Urothelium cell line (cell line): ENCODE results near the gene SLC25A14.

Experiments
- DNase-seq: peaks from one replicate; pipeline ENCODE4 v3.0.0; 2011; ENCODE audit warnings: low spot score, mixed read lengths
- FAIRE-seq: peaks from 2 replicates; lab custom pipeline; 2011; peaks lifted over from hg19 to GRCh38; lab: Jason Lieb, UNC

SLC25A14 gene

DNA sequence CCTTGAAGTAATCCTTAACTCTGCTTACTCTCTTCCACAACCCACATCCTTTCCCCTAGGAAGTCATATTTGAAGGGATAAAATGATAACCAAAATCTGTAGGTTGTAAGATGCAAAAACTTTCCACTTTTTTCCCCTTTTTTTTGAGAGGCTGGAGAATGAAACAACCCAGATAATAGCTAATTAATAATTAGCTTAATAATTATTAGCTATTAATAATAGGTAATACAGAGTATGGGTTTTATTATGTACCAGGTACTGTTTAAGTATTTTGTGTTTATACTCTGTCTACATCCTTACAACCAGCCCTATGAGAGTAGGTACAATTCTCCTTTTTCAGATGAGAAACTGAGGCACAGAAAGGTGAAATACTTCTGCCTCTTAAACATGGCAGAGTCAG, 36.4 kb downstream of the SLC25A14 start:
- FAIRE-seq (no peak), DNase-seq (no peak)

- no peak for FAIRE-seq
Observed at GRCh38 chrX:130378024-130378669, 38.4 kb downstream of the SLC25A14 start.

GRCh38 chrX:130385520-130385919, 45.8 kb downstream of the SLC25A14 start, which contains the start of gene GPR119:
Gene GPR119, minus strand, starts transcription at chrX:130385674. Its CDS starts 227 bp downstream, at chrX:130385447.
- DNase-seq (no peak), FAIRE-seq (no peak)

More at GRCh38 chrX:130378024-130378669, 38.4 kb downstream of the SLC25A14 start:
- DNase-seq = no peak

- no peak for FAIRE-seq
- no peak for DNase-seq
Observed at GRCh38 chrX:130386408-130386808, 46.7 kb downstream of the SLC25A14 start.

- no peak for FAIRE-seq
- DNase-seq = peak; percentile 36
Observed at GRCh38 chrX:130393451-130394074, 53.8 kb downstream of the SLC25A14 start.

DNA sequence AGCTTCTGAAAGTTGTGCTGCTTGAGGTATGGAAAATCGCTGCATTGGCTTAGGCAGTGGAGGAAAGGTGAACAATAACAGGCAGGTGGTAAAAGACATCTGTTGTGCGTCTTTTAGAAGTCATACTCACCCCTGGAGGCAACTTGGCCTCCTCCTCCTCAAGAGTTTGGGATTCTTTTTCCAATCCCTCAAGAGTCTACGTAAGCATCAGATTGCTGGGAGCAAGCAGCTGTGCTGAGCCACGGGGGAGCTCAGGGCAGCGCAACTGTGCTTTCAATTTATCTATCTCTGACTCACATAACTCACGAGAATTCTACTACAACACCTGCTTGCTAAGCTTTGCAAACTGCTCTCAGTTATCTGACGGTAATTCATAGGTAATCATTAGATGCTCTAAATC, 55.6 kb downstream of the SLC25A14 start:
- FAIRE-seq (no peak), DNase-seq (no peak)

GRCh38 chrX:130401415-130402207, 61.9 kb downstream of the SLC25A14 start, which contains the start of gene RBMX2:
Gene RBMX2, plus strand, starts transcription at chrX:130401987. Its CDS starts 46 bp downstream, at chrX:130402033.
- no peak for FAIRE-seq
- peak; percentile 85 for DNase-seq

DNA sequence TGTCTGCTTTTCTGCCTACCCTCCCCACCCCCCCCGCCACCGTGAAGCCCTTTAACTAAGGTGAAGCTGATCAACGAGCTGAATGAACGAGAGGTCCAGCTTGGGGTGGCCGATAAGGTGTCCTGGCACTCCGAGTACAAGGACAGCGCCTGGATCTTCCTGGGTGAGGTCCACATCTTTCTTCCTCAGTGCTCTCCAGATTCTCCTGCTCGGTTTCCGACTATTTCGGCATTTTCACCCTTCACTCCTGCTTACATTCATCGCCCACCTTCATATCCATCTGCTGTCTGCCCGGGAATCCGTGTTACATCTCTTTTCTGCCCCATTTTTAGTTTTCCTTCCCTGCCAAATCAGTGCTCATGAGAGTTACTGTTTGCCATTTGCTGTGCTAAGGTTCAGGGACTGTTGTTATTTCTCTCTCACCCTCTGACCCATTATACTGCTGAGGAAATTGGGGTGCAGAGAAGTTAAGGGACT, 62.5 kb downstream of the SLC25A14 start:
- DNase-seq (no peak), FAIRE-seq (no peak)

- no peak for FAIRE-seq
- no peak for DNase-seq
Observed at GRCh38 chrX:130413415-130413814, 73.7 kb downstream of the SLC25A14 start.

DNA sequence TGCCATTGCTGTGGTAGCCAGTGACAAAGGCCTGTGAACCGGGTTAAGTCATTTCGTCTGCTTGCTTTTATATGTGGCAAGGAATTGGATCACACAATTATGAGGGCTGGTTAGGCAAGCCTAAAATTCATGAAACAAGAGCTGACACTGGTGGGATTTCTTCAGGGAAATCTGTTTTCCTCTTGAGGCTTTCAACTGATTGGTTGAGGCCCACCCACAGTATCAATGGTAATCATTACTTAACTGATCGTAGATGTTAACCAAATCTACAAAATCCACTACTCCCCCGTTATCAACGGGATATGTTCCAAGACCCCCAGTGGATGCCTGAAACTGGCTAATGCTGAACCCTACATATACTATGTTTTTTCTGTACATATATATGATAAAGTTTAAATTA, 75.1 kb downstream of the SLC25A14 start:
- no peak for FAIRE-seq
- DNase-seq = no peak

GRCh38 chrX:130415201-130415600, 75.5 kb downstream of the SLC25A14 start:
- no peak for DNase-seq
- no peak for FAIRE-seq

GRCh38 chrX:130416785-130417184, 77.1 kb downstream of the SLC25A14 start:
- no peak for FAIRE-seq
- no peak for DNase-seq

DNA sequence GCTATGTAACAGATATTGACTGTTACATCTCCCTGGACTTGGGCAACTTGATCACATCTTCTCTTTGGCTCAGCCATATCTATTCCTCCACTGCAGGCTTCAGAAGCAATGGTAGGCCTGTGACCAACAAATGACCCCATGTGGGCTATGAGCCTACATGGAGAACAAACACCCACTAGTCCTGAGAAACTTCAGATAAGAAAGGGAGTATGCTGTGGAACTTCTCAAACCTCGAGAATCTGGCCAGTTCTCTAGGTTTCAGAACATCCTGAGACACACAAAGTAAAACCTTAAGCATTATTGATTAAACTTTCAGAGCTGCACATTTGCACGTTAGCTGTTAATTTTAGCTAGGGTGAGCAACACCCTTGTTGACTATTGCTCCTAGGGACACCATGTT, 78.3 kb downstream of the SLC25A14 start:
- FAIRE-seq (no peak), DNase-seq (no peak)

- no peak for DNase-seq
- no peak for FAIRE-seq
Observed at GRCh38 chrX:130418740-130419139, 79.0 kb downstream of the SLC25A14 start.

GRCh38 chrX:130419263-130419662, 79.5 kb downstream of the SLC25A14 start:
- FAIRE-seq (no peak), DNase-seq (no peak)
